CD4-positive, CD25-positive, alpha-beta regulatory T cell (primary cell): ENCODE data around the gene USPL1. TPM values are rescaled to one million over a fixed set of nuclear protein-coding genes. Genes with fewer than 3 reads are reported as not detected.

Source experiments
- ATAC-seq, 2 donors: fragments of 150-1000 bp; cut with Tn5 transposase; one replicate each; pipeline ENCODE4 v1.10.0; 2021; ENCODE audit warnings: low read depth in 2 of 2, moderate number of reproducible peaks in 2 of 2, moderate library complexity in 1 of 2
- DNase-seq, 3 donors: peaks; one replicate each; pipeline versions ENCODE4 v3.0.0 to v3.0.0-alpha.2; 2012 to 2022; ENCODE audit warnings: mixed read lengths in 1 of 3
- H3K27ac ChIP-seq: one replicate; pipeline ENCODE4 v1.7.0; 2013; ENCODE audit warnings: mild to moderate bottlenecking, low read length; ENCODE audit not compliant: insufficient read depth, poor library complexity, severe bottlenecking
- H3K27me3 ChIP-seq: one replicate; pipeline ENCODE4 v1.7.0; 2013; ENCODE audit warnings: low read length; ENCODE audit not compliant: control insufficient read depth, insufficient read depth
- H3K36me3 ChIP-seq: one replicate; pipeline ENCODE4 v1.7.0; 2013; ENCODE audit warnings: mild to moderate bottlenecking, low read length, moderate library complexity; ENCODE audit not compliant: control insufficient read depth, insufficient read depth
- H3K4me1 ChIP-seq: 2 replicates; pipeline ENCODE4 v1.7.0; 2013; ENCODE audit warnings: mild to moderate bottlenecking, low read length; ENCODE audit not compliant: insufficient read depth, control insufficient read depth, poor library complexity, severe bottlenecking
- H3K4me3 ChIP-seq: one replicate; pipeline ENCODE4 v1.7.0; 2013; ENCODE audit warnings: low read depth, mild to moderate bottlenecking, low read length, moderate library complexity
- H3K9me3 ChIP-seq, 2 experiments: 1 replicate in 1 of 2; 2 replicates in 1 of 2; pipeline ENCODE4 v1.7.0; 2013; ENCODE audit warnings: low read length in 2 of 2, mild to moderate bottlenecking in 1 of 2, moderate library complexity in 1 of 2; ENCODE audit not compliant: control insufficient read depth in 2 of 2
- H3K27ac Mint-ChIP-seq, 3 donors: one replicate each; pipeline ENCODE4 v1.8.0; 2020 to 2022; ENCODE audit warnings: mild to moderate bottlenecking in 3 of 3, mixed read lengths in 3 of 3, moderate library complexity in 2 of 3
- H3K27me3 Mint-ChIP-seq: one replicate; pipeline ENCODE4 v1.8.0; 2022; ENCODE audit warnings: mild to moderate bottlenecking, mixed read lengths
- H3K36me3 Mint-ChIP-seq: one replicate; pipeline ENCODE4 v1.8.0; 2020; ENCODE audit warnings: mixed read lengths
- H3K4me1 Mint-ChIP-seq, 4 donors: one replicate each; pipeline ENCODE4 v1.8.0; 2020 to 2022; ENCODE audit warnings: mixed read lengths in 4 of 4, mild to moderate bottlenecking in 1 of 4
- H3K4me3 Mint-ChIP-seq, 4 donors: one replicate each; pipeline ENCODE4 v1.8.0; 2020 to 2022; ENCODE audit warnings: mild to moderate bottlenecking in 4 of 4, mixed read lengths in 4 of 4, moderate library complexity in 3 of 4
- H3K9me3 Mint-ChIP-seq, 7 donors: one replicate each; pipeline ENCODE4 v1.8.0; 2020 to 2022; ENCODE audit warnings: mixed read lengths in 7 of 7, mild to moderate bottlenecking in 3 of 7, moderate library complexity in 2 of 7
- polyA plus RNA-seq, 4 donors: library from polyadenylated mRNA; unstranded; fragments of 300-500 nt; fragmentation: Illumina TruSeq; gene quantifications; one replicate each; pipeline ENCODE4 v1.2.3, GENCODE V29; 2021
- total RNA-seq: library from RNA; stranded (reverse); gene quantifications from one replicate; pipeline ENCODE4 v1.2.3, GENCODE V29; 2022

Gene USPL1
- total RNA-seq, result 37.2 TPM
- 10 to 100 TPM; 11.9 to 19.7 (median 15.6) TPM for polyA plus RNA-seq

- H3K9me3 ChIP-seq, result no peaks in the 10 kb centered on the region
- H3K4me3 ChIP-seq, result peak within 1 kb of the TSS; percentile 98
- no peaks in the 10 kb centered on the region for H3K36me3 Mint-ChIP-seq
- H3K4me1 Mint-ChIP-seq, result peaks cover 10 to 33% (median 20%) of the 10 kb centered on the region in 4 donors
- H3K27me3 ChIP-seq, result no peaks in the 10 kb centered on the region
- H3K27ac ChIP-seq, result peak within 1 kb of the TSS; percentile 99
- DNase-seq (peak; percentile 98 to 100 (median 98)), ATAC-seq (peak; percentile 92 to 93)
- peaks cover 38% of the 10 kb centered on the region for H3K4me1 ChIP-seq
- H3K9me3 Mint-ChIP-seq, result no peaks in the 10 kb centered on the region
- no peak within 1 kb of the TSS for H3K27ac Mint-ChIP-seq
- H3K27me3 Mint-ChIP-seq, result no peaks in the 10 kb centered on the region
- no peak within 1 kb of the TSS for H3K4me3 Mint-ChIP-seq
- H3K36me3 ChIP-seq, result peaks cover 12% of the 10 kb centered on the region
Observed at GRCh38 chr13:30617315-30618185, at the start of gene USPL1. USPL1 (plus strand) TSS chr13:30617920; CDS start chr13:30621141, 3,221 bp downstream.

- no peak for ATAC-seq
- Mint-ChIP-seq H3K4me3 (no peak overlapping the region), H3K27ac (no peak overlapping the region)
Observed at GRCh38 chr13:30569901-30570576, 47.7 kb upstream of the USPL1 start.

GRCh38 chr13:30570691-30571090 lies 47.0 kb upstream of the USPL1 start:
- Mint-ChIP-seq H3K4me3 (no peak overlapping the region), H3K4me1 (peaks cover 7 to 30% (median 15%) of the 10 kb centered on the region in 4 donors), H3K36me3 (no peaks in the 10 kb centered on the region), H3K27me3 (no peaks in the 10 kb centered on the region), H3K27ac (no peak overlapping the region), H3K9me3 (no peaks in the 10 kb centered on the region)
- H3K4me1 ChIP-seq, result peaks cover 15% of the 10 kb centered on the region
- no peaks in the 10 kb centered on the region for H3K9me3 ChIP-seq
- H3K4me3 ChIP-seq, result no peak overlapping the region
- DNase-seq (no peak), ATAC-seq (no peak)
- no peaks in the 10 kb centered on the region for H3K36me3 ChIP-seq
- no peak overlapping the region for H3K27ac ChIP-seq
- no peaks in the 10 kb centered on the region for H3K27me3 ChIP-seq

More at GRCh38 chr13:30569901-30570576, 47.7 kb upstream of the USPL1 start:
- Histone ChIP-seq H3K27ac (no peak overlapping the region), H3K36me3 (no peaks in the 10 kb centered on the region), H3K4me1 (peaks cover 15% of the 10 kb centered on the region), H3K9me3 (no peaks in the 10 kb centered on the region), H3K4me3 (no peak overlapping the region), H3K27me3 (no peaks in the 10 kb centered on the region)
- H3K27me3 Mint-ChIP-seq, result no peaks in the 10 kb centered on the region
- H3K9me3 Mint-ChIP-seq, result no peaks in the 10 kb centered on the region
- H3K4me1 Mint-ChIP-seq, result peaks cover 7 to 30% (median 15%) of the 10 kb centered on the region in 4 donors
- DNase-seq, result no peak
- no peaks in the 10 kb centered on the region for H3K36me3 Mint-ChIP-seq

GRCh38 chr13:30572859-30573275 lies 44.9 kb upstream of the USPL1 start:
- H3K9me3 Mint-ChIP-seq, result no peaks in the 10 kb centered on the region
- peak overlapping the region; percentile 91 to 96 (median 95) for H3K27ac Mint-ChIP-seq
- Histone ChIP-seq H3K36me3 (no peaks in the 10 kb centered on the region), H3K4me1 (peaks cover 35% of the 10 kb centered on the region), H3K4me3 (peak overlapping the region; percentile 83), H3K27me3 (no peaks in the 10 kb centered on the region), H3K9me3 (no peaks in the 10 kb centered on the region), H3K27ac (peak overlapping the region; percentile 70)
- DNase-seq (peak in 2 of 3 donors; percentile 55 to 81), ATAC-seq (peak; percentile 75)
- H3K36me3 Mint-ChIP-seq, result no peaks in the 10 kb centered on the region
- H3K4me3 Mint-ChIP-seq, result peak overlapping the region; percentile 73 to 91 (median 82)
- peaks cover 21 to 51% (median 29%) of the 10 kb centered on the region in 4 donors for H3K4me1 Mint-ChIP-seq
- peaks cover 5% of the 10 kb centered on the region for H3K27me3 Mint-ChIP-seq

GRCh38 chr13:30576528-30576927 lies 41.2 kb upstream of the USPL1 start:
- H3K4me1 Mint-ChIP-seq, result peaks cover 18 to 44% (median 29%) of the 10 kb centered on the region in 4 donors
- ATAC-seq (peak in 1 of 2 donors; percentile 35), DNase-seq (peak; percentile 14 to 34 (median 23))
- no peaks in the 10 kb centered on the region for H3K9me3 Mint-ChIP-seq
- H3K4me3 Mint-ChIP-seq, result peak overlapping the region in 3 of 4 donors; percentile 0 to 11 (median 2)
- Histone ChIP-seq H3K27me3 (no peaks in the 10 kb centered on the region), H3K4me3 (no peak overlapping the region), H3K27ac (no peak overlapping the region), H3K4me1 (peaks cover 32% of the 10 kb centered on the region), H3K36me3 (no peaks in the 10 kb centered on the region), H3K9me3 (no peaks in the 10 kb centered on the region)
- no peaks in the 10 kb centered on the region for H3K36me3 Mint-ChIP-seq
- H3K27me3 Mint-ChIP-seq, result peaks cover 5% of the 10 kb centered on the region
- H3K27ac Mint-ChIP-seq, result peak overlapping the region in 2 of 3 donors; percentile 12 to 40

GRCh38 chr13:30577401-30577852 lies 40.3 kb upstream of the USPL1 start:
- H3K27me3 Mint-ChIP-seq, result peaks cover 5% of the 10 kb centered on the region
- Histone ChIP-seq H3K27me3 (no peaks in the 10 kb centered on the region), H3K4me3 (peak overlapping the region; percentile 5), H3K9me3 (no peaks in the 10 kb centered on the region), H3K27ac (no peak overlapping the region), H3K36me3 (no peaks in the 10 kb centered on the region), H3K4me1 (peaks cover 27% of the 10 kb centered on the region)
- H3K36me3 Mint-ChIP-seq, result no peaks in the 10 kb centered on the region
- no peaks in the 10 kb centered on the region for H3K9me3 Mint-ChIP-seq
- peak overlapping the region in 3 of 4 donors; percentile 17 to 38 (median 33) for H3K4me3 Mint-ChIP-seq
- peak; percentile 0 to 58 (median 3) for DNase-seq
- ATAC-seq, result peak; percentile 56 to 57
- peaks cover 16 to 38% (median 26%) of the 10 kb centered on the region in 4 donors for H3K4me1 Mint-ChIP-seq
- peak overlapping the region in 1 of 3 donors; percentile 56 for H3K27ac Mint-ChIP-seq

- H3K4me1 ChIP-seq, result peaks cover 20% of the 10 kb centered on the region
- H3K27ac Mint-ChIP-seq, result no peak overlapping the region
- H3K9me3 Mint-ChIP-seq, result no peaks in the 10 kb centered on the region
Observed at GRCh38 chr13:30580852-30581502, 36.7 kb upstream of the USPL1 start.

More at GRCh38 chr13:30580852-30581502, 36.7 kb upstream of the USPL1 start:
- Mint-ChIP-seq H3K36me3 (no peaks in the 10 kb centered on the region), H3K27me3 (peaks cover 5% of the 10 kb centered on the region), H3K4me3 (no peak overlapping the region), H3K4me1 (peaks cover 7 to 30% (median 20%) of the 10 kb centered on the region in 4 donors)
- Histone ChIP-seq H3K9me3 (no peaks in the 10 kb centered on the region), H3K27ac (no peak overlapping the region), H3K27me3 (no peaks in the 10 kb centered on the region), H3K36me3 (no peaks in the 10 kb centered on the region), H3K4me3 (no peak overlapping the region)
- ATAC-seq (no peak), DNase-seq (no peak)
